ACHN (cell line): ENCODE measurements around the gene SMIM45.
A peak's percentile ranks its signal among the peaks of the same experiment; 100 is the strongest.
"Not testable (repeated sequence)": the region's sequence is repeated elsewhere in the genome, so short reads cannot be mapped to it uniquely, and the experiment has no call there.

Experiments used
- DNase-seq: peaks from one replicate; pipeline ENCODE4 v3.0.0-alpha.2; 2015
- in situ Hi-C: cut with HindIII; loops from 2 replicates; pipeline ENCODE4 v1.10.0; 2017; ENCODE audit warnings: low sequenced_read_pairs, low pct_ligation_motif_present, low pct_unique_long_range_greater_than_20kb

SMIM45 gene

DNA sequence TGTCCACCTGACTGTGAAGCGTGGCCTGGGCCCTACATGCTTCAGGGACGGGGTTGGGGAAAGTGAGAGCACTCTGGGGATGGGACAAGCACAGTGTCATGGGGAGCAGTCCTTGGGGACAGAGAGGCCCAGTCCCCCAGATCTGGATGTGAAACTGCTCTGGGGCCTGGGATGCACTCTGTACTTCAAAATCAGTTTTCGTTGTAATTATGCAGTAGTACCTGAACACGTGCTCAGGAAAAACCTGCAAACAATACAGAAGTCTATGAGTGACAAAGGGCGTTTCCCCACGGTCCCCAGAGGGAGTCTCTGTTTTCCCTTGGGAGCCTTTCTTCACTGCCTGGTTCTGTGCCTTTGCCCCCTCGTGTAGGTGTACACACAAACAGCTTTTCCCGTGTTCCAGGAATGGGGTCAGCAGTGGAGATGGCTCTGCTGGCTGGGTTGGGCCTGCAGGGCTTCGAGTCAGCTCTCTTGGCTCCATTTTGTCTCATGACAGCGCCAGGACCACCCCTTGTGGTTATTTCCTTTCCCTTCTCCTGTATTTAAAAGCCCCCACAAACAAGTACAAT is 20.2 kb upstream of the SMIM45 start:
- in situ Hi-C loops, result no loop called here
- no peak for DNase-seq

DNA sequence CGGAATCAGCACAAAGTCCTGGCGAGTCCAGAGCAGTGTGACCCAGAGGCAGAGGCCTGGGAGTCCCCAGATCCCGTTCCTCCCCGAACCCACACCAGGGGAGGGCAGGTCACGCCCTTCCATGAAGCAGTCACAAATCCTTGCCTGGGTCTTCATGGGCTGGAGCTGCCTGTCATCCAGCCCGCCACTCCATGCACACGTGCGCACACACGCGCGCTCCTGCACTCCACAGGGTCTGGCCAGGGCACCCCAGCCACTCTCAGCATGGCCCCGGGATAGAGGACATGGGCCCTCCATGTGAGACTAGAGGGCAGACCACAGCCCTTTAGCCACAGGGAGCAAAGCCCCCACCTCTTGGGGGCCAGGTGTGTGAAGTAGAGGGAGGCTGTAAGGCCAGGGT is 19.6 kb upstream of the SMIM45 start:
- DNase-seq, result no peak

DNA sequence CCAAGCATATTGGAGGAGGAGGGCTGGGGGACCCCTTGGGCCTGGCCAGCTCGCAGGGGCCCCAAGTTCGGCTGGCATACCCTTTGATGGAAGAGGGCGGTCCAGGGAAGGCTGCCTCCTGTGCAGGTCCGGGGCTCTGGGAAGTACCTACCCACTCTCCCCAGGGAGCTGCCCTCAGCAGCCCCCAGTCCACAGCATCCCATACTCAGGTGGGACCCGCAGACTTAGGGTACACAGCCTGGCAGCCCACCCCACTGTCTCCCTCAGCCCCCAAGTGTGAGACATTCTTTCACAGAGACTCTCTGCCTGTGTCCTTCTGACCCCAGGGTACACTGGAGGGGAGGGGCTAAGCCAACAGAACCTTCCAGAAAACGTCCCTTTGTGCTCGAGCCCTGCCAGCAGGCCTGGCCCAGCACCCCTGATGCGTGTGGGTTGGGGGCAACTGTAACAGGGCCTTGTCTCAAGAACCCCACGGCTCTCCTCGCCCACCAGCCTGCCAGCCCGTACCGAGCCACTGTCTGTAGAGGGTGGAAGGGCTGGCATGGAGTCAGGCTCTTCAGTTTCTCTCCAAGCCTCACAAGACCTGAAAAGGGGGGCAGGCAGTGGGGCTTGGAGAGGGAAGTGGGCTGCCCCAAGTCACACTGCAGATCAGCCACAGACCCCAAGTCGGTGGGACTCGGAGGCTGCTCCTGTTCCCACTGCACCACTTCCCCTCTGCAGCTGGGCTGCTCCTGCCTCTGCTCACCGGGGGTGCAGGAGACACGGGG is 18.4 kb upstream of the SMIM45 start:
- in situ Hi-C loops, result no loop called here
- DNase-seq, result no peak

More for the DNA sequence above, 19.6 kb upstream of the SMIM45 start:
- in situ Hi-C loops, result no loop called here

DNA sequence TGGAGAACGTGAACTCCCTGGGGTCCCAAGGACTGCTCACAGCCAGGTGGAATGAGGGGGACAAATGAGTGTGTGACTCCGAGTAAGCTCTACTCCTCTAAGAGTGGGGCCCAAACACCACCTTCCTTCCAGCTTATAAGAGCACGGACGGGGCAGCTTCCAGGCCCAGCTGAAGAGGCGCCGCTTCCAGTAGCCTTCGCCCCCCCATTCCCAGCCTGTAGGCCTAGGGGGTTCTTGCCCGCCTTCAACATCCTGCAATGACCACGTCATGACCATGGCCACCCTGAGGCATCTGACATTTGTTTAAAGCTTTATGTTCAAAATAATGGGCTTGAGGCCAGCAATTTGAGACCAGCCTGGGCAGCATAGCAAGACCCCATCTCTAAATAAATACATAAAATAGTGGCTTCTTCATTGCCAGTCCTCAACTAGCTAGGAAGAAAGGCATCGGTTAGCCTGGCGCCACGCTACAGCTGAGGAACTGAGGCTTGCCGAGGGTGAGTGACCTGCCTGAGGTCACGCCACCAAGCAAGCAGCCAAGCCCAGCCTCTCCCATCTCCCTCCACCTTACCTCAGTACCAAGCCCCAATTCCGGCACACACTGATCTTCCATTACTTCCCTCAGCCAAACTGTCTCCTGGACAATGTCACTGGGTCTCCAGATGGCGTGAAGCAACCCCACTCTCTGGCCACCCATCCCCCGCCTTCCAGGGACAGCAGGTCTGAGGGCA is 17.5 kb upstream of the SMIM45 start:
- in situ Hi-C loops, result no loop called here

DNA sequence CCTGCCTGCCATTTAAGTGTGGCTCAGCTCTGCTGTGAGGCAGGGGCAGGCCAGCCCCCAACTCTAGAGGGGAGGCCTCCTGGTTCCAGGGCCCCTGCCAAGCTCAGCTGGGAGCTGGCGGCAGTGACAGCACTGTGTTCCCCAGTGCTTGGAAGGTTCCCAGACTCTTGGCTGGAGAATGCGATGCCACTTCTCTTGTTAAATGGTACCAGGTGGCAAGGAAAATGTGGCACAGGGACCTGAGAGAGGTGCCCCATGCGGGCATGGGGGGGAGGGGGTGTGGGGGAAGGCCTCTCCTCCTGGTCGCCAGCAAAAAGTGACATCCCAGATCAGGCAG is 17.0 kb upstream of the SMIM45 start:
- no peak for DNase-seq
- in situ Hi-C loops, result no loop called here

More for the DNA sequence above, 17.5 kb upstream of the SMIM45 start:
- DNase-seq, result no peak

DNA sequence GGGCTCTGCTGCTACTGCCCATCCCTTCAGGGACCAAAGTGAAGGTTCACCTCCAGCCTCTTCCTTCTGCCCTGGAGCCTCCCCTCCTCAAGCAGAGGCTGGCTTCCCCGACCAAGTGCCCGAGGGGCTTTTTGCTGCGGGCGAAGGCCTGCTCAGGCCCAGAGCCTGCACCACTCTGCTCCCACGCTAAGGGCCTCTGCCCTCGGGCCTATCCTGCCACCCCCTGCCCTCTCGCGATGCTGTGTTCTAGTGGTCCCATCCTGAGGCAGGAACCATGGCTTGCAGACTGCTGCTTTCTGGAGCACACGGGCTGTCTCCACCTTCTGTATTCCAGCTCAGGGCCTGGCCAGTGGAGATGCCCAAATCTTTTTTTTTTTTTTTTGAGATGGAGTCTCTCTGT is 16.4 kb upstream of the SMIM45 start:
- no peak for DNase-seq
- in situ Hi-C loops, result no loop called here

DNA sequence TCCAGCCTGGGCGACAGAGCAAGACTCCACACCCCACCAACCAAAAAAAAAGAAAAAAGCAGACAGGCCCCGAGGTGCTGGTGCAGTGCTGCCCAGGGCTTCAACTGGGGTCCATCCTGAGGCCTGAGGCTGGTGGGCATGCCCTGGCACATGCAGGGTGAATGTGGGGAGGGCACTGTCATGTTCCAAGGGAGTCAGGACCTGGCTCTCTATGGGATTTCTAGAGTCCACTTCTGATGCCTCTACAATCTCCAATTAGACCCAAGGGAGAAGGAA is 15.1 kb upstream of the SMIM45 start:
- DNase-seq, result no peak
- in situ Hi-C loops, result no loop called here

DNA sequence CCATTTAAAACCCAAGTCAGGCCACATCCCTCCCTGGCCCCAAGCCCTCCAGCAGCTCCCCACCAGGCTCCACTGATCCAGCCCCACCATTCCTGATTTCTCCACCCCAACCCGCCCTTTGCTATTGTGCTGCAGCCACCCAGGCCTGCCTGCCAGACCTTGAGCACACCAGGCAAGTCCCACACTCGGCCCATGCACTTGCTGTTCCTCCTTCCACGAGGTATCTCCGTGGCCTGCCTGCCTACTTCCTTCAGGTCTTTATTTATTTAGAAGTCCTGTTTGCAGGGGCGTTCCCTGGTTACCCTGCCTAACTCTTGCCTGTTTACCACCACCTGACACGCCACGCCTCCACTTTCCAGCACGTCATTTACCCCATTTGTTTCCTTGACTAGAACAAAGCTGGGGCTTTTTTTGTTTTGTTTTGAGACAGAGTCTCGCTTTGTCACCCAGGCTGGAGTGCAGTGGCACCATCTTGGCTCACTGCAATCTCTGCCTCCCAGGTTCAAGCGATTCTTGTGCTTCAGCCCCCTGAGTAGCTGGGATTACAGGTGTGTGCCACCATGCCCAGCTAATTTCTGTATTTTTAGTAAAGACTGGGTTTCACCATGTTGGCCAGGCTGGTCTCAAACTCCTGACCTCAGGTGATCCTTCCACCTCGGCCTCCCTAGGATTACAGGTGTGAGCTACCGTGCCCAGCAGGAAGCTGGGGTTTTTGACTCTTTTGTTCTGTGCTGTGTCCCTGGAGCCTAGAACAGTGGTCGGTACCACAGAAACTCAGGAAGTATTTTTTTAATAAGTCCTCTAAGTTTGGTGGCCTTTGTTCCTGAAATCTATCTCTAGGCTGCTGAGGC is 11.7 kb upstream of the SMIM45 start:
- in situ Hi-C loops, result no loop called here
- DNase-seq, result no peak

DNA sequence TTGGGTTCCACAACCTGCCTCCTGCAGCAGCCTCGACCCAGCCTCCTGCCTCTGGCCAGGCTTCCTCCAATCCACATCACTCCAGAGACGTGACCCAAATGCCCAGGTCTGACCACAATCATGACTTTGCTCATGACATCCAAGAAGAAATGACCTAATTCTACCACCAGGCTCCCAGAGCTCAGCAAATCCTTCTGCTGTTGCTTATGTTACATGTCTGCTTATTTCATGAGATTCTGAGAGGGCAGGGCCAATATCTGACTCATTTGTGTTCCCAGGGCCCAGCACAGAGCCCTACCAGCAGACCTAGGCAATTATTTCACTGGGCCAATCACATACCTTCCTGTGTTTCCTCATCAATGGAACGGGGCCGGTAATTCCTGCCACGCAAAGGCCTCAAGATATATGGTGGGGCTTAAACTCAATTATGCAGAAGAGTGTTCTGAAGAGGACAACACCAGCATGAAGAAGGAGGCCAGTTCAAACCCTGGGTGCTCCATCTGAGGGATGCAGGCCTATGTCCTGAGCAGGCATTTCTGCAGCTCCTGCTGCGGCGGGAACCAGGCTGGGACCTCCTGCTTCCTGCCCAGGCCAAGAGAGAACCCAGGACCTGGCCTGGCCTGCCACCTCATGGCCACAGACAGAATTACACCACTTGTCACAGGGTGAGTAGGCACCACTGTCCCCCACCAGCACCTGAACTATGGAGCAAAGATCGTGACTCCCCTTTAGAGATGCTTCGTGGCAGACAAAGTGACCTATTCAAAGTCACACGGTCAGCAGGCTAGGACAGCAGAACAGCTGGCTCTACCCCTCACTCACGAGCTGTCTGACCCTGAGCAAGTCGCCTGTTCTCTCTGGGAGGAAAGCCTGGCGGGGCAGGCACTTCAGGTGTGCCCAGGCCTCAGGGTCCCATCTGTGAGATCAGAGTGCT is 10.9 kb upstream of the SMIM45 start:
- DNase-seq, result peak; percentile 77
- in situ Hi-C loops, result no loop called here

DNA sequence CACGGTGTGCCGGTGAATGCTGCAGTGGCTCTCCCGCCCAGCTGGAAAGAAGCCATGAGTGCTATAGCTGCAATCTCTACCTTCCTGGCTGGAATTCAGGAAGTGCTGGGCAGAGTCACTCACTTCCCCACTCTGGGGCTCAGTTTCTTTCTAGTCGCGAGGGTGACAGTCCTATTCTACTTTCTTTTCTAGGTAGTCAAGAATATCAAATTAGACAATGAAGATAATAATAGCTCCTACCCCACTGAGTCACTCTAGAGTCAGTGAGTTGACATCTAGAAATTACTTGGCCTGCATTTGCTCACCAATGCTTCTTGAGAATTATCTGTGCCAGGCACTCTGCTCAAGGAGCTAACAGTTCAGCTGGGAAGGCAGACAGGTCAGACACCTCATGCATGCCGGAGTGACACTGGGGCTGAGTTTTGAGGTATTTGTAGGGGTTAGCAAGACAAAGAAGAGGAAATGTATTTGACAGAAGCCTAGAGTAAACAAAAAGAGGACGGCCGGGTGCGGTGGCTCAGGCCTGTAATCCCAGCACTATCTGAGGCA is 8.2 kb upstream of the SMIM45 start:
- in situ Hi-C loops, result no loop called here
- DNase-seq, result no peak

DNA sequence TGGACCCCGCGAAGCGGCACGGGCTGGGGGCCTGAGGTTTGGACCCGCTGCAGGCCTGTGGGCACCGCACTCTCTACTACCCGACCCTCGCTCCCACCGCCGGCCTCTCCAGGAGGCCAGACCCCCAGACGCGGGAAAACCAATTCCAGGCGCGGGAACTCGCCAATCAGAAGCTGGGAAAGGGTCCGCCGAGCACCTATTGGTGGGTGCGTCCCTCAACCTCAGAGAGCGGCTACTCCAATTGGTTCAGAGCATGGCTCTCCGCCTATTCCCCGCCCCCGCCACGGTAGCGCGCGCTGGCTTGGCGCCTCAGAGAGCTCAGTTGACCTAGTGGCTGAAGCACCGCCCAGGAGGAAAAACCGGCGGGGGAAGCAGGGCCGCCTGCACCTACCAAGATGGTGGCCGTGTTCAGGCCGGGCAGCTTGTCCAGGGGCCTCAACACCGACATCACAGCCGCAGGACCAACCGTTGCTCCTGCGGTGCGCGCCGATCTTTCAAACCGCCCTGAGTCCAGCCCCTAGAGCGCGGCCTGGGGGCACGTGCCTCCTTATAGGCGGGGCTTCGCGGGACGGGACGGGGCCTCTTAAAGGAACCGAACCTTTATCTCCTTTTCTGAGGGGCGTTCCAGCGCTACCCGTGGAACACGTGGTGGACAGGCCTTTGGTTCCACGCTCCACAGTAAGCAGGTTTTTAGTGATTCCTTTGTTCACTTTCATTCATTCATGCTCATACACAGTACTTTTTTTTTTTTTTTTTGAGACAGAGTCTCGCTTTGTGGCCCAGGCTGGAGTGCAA is 5.1 kb upstream of the SMIM45 start, which contains the start of gene CENPM:
Gene CENPM (minus strand): TSS at position 524 of the 795 bp plus-strand sequence. CDS start 76 bp downstream, at position 448.
- in situ Hi-C loops, result no loop called here
- peak; percentile 93 for DNase-seq

DNA sequence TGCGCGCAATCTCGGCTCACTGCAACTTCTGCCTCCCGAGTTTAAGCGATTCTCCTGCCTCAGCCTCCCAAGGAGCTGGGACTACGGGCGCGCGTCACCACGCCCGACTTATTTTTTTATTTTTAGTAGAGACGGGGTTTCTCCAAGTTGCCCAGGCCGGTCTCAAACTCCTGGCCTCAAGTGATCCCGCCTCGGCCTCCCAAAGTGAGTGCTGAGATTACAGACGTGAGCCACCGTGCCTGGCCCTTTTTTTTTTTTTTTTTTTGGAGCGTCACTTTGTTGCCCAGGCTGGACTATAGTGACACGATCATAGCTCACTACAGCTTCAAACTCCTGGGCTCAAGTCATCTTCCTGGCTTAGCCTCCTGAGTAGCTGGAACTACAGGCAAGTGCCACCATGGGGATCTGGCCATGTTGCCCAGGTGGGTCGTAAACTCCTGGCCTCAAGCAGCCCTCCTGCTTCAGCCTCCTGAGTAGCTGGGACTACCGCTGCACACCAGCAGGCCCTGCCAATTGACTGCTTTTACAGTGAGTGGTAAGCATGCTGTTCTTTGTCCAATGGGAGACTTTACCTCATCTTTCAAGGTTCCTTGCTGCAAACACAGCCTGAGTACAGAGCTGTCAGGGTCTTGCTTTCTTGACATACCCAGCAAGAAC is 4.4 kb upstream of the SMIM45 start:
- in situ Hi-C loops, result no loop called here

DNA sequence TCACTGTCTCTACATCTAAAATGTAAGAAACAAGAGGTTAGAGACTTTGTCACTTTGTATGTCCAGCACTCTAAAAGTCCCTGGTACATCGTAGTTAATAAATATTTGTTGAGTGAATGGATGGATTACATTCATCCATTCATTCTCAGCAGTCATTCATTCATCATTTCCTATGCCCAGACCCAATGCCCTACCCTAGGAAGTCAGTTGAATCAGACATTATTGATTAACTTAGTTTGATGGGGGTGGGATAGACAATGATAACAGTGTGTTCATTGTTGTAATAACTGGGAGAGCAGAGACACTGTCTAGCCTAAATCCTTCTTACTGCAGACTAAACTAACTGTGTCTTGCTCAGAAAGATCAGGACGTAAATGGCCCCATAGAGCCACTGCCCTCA is 3.8 kb upstream of the SMIM45 start:
- no peak for DNase-seq
- in situ Hi-C loops, result no loop called here

More for the DNA sequence above, 4.4 kb upstream of the SMIM45 start:
- no peak for DNase-seq

DNA sequence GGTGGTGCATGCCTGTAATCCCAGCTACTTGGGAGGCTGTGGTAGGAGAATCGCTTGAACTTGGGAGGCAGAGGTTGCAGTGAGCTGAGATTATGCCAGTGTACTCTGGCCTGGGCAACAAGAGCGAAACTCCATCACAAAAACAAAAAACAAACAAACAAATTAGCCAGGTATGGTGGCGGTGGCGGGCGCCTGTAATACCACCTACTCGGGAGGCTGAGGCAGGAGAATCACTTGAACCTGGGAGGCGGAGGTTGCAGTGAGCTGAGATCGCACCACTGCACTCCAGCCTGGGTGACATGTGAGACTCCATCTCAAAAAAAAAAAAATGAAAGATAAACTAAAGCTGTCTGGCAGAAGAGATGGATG is 3.0 kb upstream of the SMIM45 start:
- DNase-seq, in situ Hi-C loops: not testable (repeated sequence)

DNA sequence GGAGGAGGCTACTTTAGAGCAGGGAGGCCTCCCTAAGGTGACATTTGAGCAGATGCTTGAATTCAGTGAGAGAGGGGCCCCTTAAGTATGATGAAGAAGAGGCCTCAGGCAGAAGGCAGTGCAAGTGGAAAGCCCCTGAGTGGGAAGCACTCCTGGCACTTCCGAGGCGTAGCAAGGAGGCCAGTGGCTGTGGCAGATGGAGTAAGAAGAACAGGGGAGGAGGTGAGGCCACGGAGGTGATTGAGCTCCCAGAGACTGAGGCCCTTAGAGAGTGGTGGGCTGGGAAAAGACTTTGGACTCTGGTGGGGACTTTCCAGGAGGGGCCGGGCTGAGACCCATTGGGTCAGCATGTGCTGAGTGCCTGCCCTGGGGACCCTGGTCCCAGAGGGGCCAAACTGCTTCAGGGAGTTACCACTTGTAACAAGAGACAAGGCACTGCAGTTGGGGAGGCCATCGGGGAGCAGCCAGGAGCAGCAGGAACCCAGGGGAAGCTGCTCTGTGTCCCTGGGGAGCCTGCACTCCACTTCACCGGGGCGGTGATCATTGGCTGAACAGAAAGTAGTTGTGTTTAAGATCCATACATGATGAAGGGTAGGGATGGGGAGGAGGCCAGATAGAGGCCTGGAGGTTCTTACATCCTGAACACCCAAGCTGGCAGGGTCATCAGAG is 2.5 kb upstream of the SMIM45 start:
- in situ Hi-C loops, result no loop called here
- DNase-seq, result no peak

DNA sequence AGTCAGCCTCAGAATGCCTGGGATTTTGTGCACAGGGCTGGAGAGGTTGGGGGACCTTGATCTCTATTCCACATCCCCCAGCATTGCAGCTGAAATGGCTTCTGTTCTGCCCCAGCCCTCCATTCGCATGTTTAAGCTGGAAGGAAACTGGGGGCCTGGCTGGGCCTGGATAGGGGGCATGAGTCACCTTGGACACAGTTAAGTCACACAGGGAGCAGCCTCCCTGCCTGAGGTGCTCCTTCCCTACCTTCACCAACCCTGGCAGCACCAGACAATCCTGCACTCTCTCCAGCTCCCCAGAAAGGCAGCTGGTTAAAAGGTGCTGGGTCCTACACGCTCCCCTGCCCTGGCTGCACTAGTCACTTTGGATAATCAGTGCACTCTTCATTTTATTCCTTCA is 763 bp downstream of the SMIM45 start:
- DNase-seq, result no peak
- in situ Hi-C loops, result no loop called here
